ENCODE measurements around the gene CXCL13. TPM values are rescaled to one million over a fixed set of nuclear protein-coding genes. Genes with fewer than 3 reads are reported as not detected.
"Not testable (repeated sequence)": the region's sequence is repeated elsewhere in the genome, so short reads cannot be mapped to it uniquely, and the experiment has no call there.

Gene CXCL13
- total RNA-seq, 2 experiments from 2014 or later, result not detected

GRCh38 chr4:77618383-77619241, 13.0 kb downstream of the CXCL13 start:
- ATAC-seq (peak; percentile 91), DNase-seq (peak; percentile 78)
- Mint-ChIP-seq H3K4me3 (no peak overlapping the region), H3K9me3 (ENCODE audit: low read depth) (no peaks in the 10 kb centered on the region), H3K36me3 (no peaks in the 10 kb centered on the region), H3K4me1 (peaks cover 13% of the 10 kb centered on the region), H3K27me3 (peaks cover 37% of the 10 kb centered on the region), H3K27ac (no peak overlapping the region)
- CTCF ChIA-PET, result interaction anchor here (0.8 to 8.0 kb wide), 19 partner anchors 8 to 438 kb away, joined by 3 to 63 read pairs (median 4); partner anchors contain the start of genes CXCL13 and FRAS1

GRCh38 chr4:77619408-77619807, 13.8 kb downstream of the CXCL13 start:
- CTCF ChIA-PET, result interaction anchor here (0.8 to 8.0 kb wide), 16 partner anchors 9 to 437 kb away, joined by 3 to 63 read pairs (median 4); partner anchors contain the start of genes CXCL13, FRAS1 and MRPL1
- ATAC-seq (no peak), DNase-seq (no peak)
- Mint-ChIP-seq H3K9me3 (ENCODE audit: low read depth) (no peaks in the 10 kb centered on the region), H3K27ac (no peak overlapping the region), H3K36me3 (no peaks in the 10 kb centered on the region), H3K4me1 (peaks cover 13% of the 10 kb centered on the region), H3K4me3 (no peak overlapping the region), H3K27me3 (peaks cover 37% of the 10 kb centered on the region)

- no peak for ATAC-seq
- Mint-ChIP-seq H3K9me3 (ENCODE audit: low read depth) (no peaks in the 10 kb centered on the region), H3K27ac (no peak overlapping the region), H3K27me3 (peaks cover 37% of the 10 kb centered on the region), H3K4me1 (peaks cover 8% of the 10 kb centered on the region), H3K4me3 (no peak overlapping the region), H3K36me3 (no peaks in the 10 kb centered on the region)
- no peak for DNase-seq
- CTCF ChIA-PET, result interaction anchor here (1.1 to 1.2 kb wide), 2 partner anchors 156 to 247 kb away, joined by 3 read pairs; no protein-coding TSS in a partner anchor
Observed at GRCh38 chr4:77621254-77621653, 15.6 kb downstream of the CXCL13 start.

GRCh38 chr4:77623091-77623490, 17.5 kb downstream of the CXCL13 start:
- CTCF ChIA-PET, result no interaction called here
- peaks cover 37% of the 10 kb centered on the region for H3K27me3 Mint-ChIP-seq
- DNase-seq (no peak), ATAC-seq (no peak)
- no peak overlapping the region for H3K27ac Mint-ChIP-seq
- peaks cover 8% of the 10 kb centered on the region for H3K4me1 Mint-ChIP-seq
- H3K9me3 Mint-ChIP-seq (ENCODE audit: low read depth), result no peaks in the 10 kb centered on the region
- H3K4me3 Mint-ChIP-seq, result no peak overlapping the region
- H3K36me3 Mint-ChIP-seq, result peaks cover 2% of the 10 kb centered on the region

- H3K9me3 Mint-ChIP-seq (ENCODE audit: low read depth), result no peaks in the 10 kb centered on the region
- peaks cover 32% of the 10 kb centered on the region for H3K27me3 Mint-ChIP-seq
- CTCF ChIA-PET, result no interaction called here
- H3K36me3 Mint-ChIP-seq, result peaks cover 2% of the 10 kb centered on the region
- DNase-seq, result no peak
- H3K27ac Mint-ChIP-seq, result no peak overlapping the region
- no peaks in the 10 kb centered on the region for H3K4me1 Mint-ChIP-seq
- no peak for ATAC-seq
- no peak overlapping the region for H3K4me3 Mint-ChIP-seq
Observed at GRCh38 chr4:77624213-77624612, 18.6 kb downstream of the CXCL13 start.

GRCh38 chr4:77625485-77625884, 19.9 kb downstream of the CXCL13 start:
- H3K4me1 Mint-ChIP-seq, result peaks cover 11% of the 10 kb centered on the region
- peaks cover 20% of the 10 kb centered on the region for H3K27me3 Mint-ChIP-seq
- CTCF ChIA-PET, result no interaction called here
- H3K36me3 Mint-ChIP-seq, result peaks cover 2% of the 10 kb centered on the region
- ATAC-seq, result no peak
- no peaks in the 10 kb centered on the region for H3K9me3 Mint-ChIP-seq (ENCODE audit: low read depth)
- no peak overlapping the region for H3K4me3 Mint-ChIP-seq
- DNase-seq, result no peak
- no peak overlapping the region for H3K27ac Mint-ChIP-seq

GRCh38 chr4:77629885-77630284, 24.3 kb downstream of the CXCL13 start:
- no peaks in the 10 kb centered on the region for H3K27me3 Mint-ChIP-seq
- H3K4me3 Mint-ChIP-seq, result no peak overlapping the region
- DNase-seq (no peak), ATAC-seq (peak; percentile 74)
- CTCF ChIA-PET, result interaction anchor here (1.1 to 2.5 kb wide), 5 partner anchors 11 to 225 kb away, joined by 3 to 18 read pairs (median 3); no protein-coding TSS in a partner anchor
- H3K4me1 Mint-ChIP-seq, result peaks cover 17% of the 10 kb centered on the region
- H3K27ac Mint-ChIP-seq, result peak overlapping the region; percentile 57
- peaks cover 2% of the 10 kb centered on the region for H3K36me3 Mint-ChIP-seq
- H3K9me3 Mint-ChIP-seq (ENCODE audit: low read depth), result no peaks in the 10 kb centered on the region

GRCh38 chr4:77631276-77631675, 25.7 kb downstream of the CXCL13 start:
- CTCF ChIA-PET, result interaction anchor here (1.4 kb wide), 1 partner anchor 12 kb away, joined by 4 read pairs; no protein-coding TSS in a partner anchor
- H3K27me3 Mint-ChIP-seq, result no peaks in the 10 kb centered on the region

GRCh38 chr4:77634132-77634785, 28.6 kb downstream of the CXCL13 start:
- H3K4me1 Mint-ChIP-seq, result peaks cover 17% of the 10 kb centered on the region
- ATAC-seq, result no peak
- CTCF ChIA-PET, result interaction anchor here (0.6 kb wide), 1 partner anchor 990 kb away, joined by 3 read pairs; no protein-coding TSS in a partner anchor

More at GRCh38 chr4:77631276-77631675, 25.7 kb downstream of the CXCL13 start:
- H3K36me3 Mint-ChIP-seq, result peaks cover 2% of the 10 kb centered on the region
- H3K9me3 Mint-ChIP-seq (ENCODE audit: low read depth), result no peaks in the 10 kb centered on the region
- ATAC-seq (no peak), DNase-seq (no peak)
- no peak overlapping the region for H3K27ac Mint-ChIP-seq
- H3K4me1 Mint-ChIP-seq, result peaks cover 17% of the 10 kb centered on the region
- H3K4me3 Mint-ChIP-seq, result no peak overlapping the region

GRCh38 chr4:77635246-77635645, 29.6 kb downstream of the CXCL13 start:
- Mint-ChIP-seq H3K4me3 (no peak overlapping the region), H3K27me3 (peaks cover 4% of the 10 kb centered on the region), H3K9me3 (ENCODE audit: low read depth) (peaks cover 10% of the 10 kb centered on the region), H3K4me1 (peaks cover 8% of the 10 kb centered on the region), H3K36me3 (no peaks in the 10 kb centered on the region), H3K27ac (no peak overlapping the region)
- CTCF ChIA-PET, result no interaction called here
- no peak for DNase-seq
- ATAC-seq, result no peak

More at GRCh38 chr4:77634132-77634785, 28.6 kb downstream of the CXCL13 start:
- H3K27ac Mint-ChIP-seq, result no peak overlapping the region
- no peak overlapping the region for H3K4me3 Mint-ChIP-seq
- no peak for DNase-seq
- no peaks in the 10 kb centered on the region for H3K36me3 Mint-ChIP-seq
- H3K27me3 Mint-ChIP-seq, result peaks cover 3% of the 10 kb centered on the region
- H3K9me3 Mint-ChIP-seq (ENCODE audit: low read depth), result peaks cover 10% of the 10 kb centered on the region

GRCh38 chr4:77635876-77636275, 30.3 kb downstream of the CXCL13 start:
- Mint-ChIP-seq H3K9me3 (ENCODE audit: low read depth) (peaks cover 10% of the 10 kb centered on the region), H3K4me3 (no peak overlapping the region), H3K27ac (no peak overlapping the region), H3K36me3 (no peaks in the 10 kb centered on the region), H3K4me1 (peaks cover 3% of the 10 kb centered on the region), H3K27me3 (peaks cover 4% of the 10 kb centered on the region)
- CTCF ChIA-PET, result no interaction called here
- ATAC-seq (no peak), DNase-seq (no peak)

GRCh38 chr4:77636902-77637301, 31.3 kb downstream of the CXCL13 start:
- Mint-ChIP-seq H3K27ac (no peak overlapping the region), H3K36me3 (no peaks in the 10 kb centered on the region), H3K9me3 (ENCODE audit: low read depth) (peaks cover 10% of the 10 kb centered on the region), H3K4me3 (no peak overlapping the region), H3K27me3 (peaks cover 4% of the 10 kb centered on the region), H3K4me1 (no peaks in the 10 kb centered on the region)
- no peak for ATAC-seq
- CTCF ChIA-PET, result no interaction called here
- DNase-seq, result no peak

- H3K9me3 Mint-ChIP-seq (ENCODE audit: low read depth), result peaks cover 25% of the 10 kb centered on the region
- H3K4me1 Mint-ChIP-seq, CTCF ChIA-PET, DNase-seq, ATAC-seq, H3K36me3 Mint-ChIP-seq, H3K27me3 Mint-ChIP-seq, H3K4me3 Mint-ChIP-seq, H3K27ac Mint-ChIP-seq: not testable (repeated sequence)
Observed at GRCh38 chr4:77644069-77644468, 38.4 kb downstream of the CXCL13 start.

Data from activated CD8-positive, alpha-beta memory T cell treated with anti-CD3 and anti-CD28 coated beads, Interleukin-2, amount 10 ng/mL, durations not matched to agents 7 days and 5 days (primary cell).